ENCODE data around the gene PEPD.
"Not testable (repeated sequence)": the region's sequence is repeated elsewhere in the genome, so short reads cannot be mapped to it uniquely, and the experiment has no call there.

Gene PEPD

DNA sequence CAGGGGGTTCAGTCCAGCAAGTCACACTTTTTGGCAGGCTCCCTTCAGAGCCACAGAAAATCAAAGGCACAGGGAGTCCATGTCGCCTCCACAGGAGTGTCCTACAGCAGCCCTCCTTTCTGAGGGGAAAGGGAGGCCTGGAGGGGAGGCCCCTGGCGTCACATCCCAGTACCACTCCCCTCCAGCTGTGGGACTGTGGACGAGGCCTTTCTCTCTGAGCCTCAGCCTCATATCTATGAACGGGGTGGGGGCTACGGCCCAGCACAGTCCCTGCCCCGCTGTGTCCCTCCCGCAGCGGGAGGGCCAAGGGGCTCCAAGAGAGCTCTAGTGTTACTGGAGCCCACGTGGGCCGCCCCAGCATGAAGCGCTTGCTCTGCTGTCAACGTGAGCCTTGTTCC lies 23.8 kb downstream of the PEPD start:
- DNase-seq (ENCODE audit: low read depth): no peak

DNA sequence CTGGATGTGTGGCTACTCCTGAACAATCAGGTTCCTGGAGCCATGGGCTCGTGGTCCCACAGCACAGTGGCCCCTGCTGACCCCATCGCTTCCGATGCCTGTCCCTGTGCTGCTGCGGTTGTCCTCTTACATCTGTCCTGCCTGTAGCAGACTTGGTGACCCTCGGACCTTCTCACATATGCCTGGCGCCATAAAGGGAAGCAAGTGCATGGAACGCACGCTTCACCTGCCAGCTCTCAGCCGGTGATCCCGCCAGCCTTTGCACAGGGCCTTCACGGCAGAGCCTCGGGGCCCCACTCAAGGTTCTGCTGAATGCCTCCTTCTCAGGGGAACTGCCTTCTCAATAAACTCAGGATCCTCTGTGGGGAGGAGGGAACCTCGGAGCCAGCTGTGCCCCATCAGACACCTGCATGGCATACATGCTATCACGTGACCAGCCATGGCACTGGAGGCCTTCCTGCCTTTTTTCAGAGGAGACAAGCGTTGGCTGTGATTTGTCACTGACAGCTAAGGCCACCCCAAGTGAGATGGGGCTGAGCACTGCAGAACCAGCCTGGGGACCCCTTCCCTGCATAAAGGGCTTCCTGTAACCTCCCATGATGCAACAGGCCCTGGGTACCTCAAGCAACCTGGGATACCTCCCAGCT lies 24.3 kb downstream of the PEPD start:
- DNase-seq (ENCODE audit: low read depth): no peak

DNA sequence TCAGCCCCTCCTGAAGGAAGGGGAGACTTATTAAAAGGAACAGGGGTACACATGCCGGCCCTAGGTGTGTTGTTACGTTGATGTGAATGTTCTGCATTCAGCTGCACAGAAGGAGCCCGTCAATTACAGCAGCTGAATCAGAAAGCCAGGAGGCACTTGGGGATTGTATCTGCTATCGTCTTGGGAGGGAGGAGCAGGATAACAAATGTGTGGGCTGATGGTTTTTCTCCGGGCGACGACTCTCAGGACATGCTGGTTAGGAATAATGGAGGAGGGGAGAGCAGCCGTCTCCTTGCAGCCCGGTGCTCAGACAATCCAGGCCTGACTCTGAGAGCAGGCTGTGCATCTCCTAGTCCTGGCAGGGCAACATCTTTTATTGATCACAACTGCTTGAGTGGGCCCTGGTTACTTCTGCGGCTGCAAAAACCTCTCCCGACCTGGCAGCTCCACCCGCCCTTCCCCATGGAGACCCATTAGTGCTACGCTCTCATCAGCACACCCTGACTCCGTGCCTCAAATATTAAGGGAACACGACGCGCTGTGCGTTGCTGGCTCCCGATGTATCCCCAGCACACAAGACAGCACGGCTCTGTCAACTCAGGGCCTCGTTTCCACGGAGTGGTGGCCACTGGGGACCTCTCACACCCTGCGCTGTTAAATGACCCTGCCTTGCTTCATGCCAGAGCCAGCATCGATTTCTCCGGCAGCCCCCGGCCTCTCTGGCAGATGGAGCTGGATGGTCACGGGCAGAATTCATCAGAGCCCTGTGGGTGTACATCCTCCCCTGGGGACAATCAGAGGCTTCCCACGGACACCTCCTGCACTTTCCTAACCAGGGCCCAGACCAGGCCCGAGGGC lies 25.3 kb downstream of the PEPD start:
- DNase-seq (ENCODE audit: low read depth): no peak

DNA sequence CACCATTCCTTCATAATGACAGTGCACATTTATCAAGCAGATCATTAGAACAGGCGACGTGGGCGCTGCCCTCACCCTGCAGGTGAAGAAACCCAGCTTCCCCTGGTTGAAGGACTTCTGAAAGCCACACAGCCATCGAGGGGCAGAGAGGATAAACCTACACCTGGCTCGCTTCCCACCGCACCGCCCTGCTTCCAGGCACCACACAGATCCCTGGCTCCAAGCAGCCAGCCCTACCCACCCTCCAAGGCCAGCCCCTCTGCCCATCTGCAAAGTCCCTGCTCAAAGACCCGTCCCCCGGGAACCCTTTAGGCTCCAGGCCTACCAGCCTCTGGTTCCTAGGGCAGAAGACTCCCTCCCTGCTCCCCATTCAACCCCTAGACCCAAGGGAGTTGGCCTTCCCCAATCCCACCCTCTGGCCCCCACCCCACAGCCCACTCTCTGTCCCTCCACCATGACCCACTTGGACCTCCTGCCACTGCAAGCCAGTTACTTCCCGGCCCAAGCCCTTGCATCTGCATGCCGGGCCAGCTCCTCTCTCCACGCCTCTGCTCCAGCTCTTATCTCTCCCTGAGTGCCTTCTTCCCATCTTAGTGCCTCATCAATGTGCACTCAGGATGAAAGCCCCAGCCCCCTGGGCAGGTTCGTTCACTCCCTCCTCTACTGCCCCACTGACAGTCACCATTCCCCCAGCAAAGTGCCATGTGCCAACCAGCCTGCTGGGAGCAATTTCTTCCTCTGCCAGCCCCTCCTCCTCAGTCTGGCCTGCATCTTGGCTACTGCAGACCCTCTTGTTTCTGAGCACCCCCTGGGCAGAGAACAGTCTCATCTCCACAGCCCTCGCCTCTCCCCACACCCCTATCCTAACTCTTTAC lies 28.0 kb downstream of the PEPD start:
- no peak for DNase-seq (ENCODE audit: low read depth)

DNA sequence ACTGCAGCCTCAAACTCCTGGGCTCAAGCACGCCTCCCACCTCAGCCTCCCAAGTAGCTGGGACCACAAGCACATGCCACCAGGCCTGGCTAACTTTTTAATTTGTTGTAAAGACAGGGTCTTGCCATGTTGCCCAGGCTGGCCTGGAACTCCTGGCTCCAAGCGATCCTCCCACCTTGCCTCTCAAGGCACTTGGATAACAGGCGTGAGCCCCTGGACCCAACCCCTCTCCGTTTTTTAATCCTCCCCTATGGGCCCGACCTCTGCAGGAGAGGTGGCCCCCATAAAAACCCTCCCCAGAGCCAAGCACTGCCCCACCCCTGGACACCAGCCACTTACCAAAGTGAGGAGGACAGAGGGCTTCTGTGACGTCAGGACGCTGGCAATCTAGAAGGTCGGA lies 28.6 kb downstream of the PEPD start:
- DNase-seq (ENCODE audit: low read depth): no peak

DNA sequence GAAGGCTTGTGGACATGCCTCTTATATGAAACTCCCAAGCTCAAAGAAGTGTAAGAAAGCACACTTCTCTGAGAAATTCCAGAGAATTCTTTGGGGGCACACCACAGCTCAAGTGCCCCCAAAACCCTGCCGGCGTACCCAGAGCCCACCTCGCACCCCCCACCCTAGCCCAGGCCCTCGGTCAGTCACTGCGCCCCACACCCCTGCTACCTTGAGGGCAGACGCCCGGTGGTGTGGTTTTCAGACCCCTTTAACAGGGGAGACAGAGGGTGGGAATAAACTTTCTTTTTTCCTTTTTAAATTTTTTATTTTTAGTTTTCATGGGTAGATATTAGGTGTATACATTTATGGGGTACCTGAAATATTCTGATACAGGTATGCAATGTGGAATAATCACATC lies 29.5 kb downstream of the PEPD start:
- no peak for DNase-seq (ENCODE audit: low read depth)

DNA sequence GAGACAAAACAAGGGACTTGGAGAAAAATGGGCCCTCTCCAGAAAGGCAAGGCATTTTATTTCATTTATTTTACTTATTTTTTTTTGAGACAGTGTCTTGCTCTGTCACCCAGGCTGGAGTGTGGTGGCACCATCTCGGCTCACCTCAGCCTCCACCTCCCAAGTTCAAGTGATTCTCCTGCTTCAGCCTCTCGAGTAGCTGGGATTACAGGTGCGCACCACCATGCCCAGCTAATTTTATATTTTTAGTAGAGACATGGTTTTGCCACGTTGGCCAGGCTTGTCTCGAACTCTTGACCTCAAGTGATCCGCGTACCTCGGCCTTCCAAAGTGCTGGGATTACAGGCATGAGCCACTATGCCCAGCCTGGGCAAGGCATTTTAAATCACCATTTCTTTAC lies 31.0 kb downstream of the PEPD start:
- not testable (repeated sequence) for DNase-seq (ENCODE audit: low read depth)

DNA sequence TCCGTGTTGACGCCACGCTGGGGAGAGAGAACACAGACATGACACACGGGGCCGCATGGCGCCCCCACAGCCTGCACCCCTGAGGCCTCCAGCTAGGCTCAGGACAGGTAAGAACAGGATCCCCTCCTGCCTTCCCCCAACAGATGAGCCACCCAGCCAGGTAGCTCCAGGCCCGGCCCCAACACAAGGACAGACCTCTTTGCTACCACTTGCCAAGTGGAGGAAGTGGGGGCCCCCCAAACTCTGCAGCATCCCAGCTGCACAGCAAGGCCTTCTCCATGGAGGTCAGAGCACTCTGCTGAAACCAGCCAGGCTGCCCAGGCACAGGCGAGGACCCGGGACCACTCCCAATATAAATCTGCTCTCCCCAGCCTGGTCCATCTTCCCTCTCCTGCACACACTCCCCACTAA lies 31.5 kb downstream of the PEPD start:
- DNase-seq (ENCODE audit: low read depth): no peak

DNA sequence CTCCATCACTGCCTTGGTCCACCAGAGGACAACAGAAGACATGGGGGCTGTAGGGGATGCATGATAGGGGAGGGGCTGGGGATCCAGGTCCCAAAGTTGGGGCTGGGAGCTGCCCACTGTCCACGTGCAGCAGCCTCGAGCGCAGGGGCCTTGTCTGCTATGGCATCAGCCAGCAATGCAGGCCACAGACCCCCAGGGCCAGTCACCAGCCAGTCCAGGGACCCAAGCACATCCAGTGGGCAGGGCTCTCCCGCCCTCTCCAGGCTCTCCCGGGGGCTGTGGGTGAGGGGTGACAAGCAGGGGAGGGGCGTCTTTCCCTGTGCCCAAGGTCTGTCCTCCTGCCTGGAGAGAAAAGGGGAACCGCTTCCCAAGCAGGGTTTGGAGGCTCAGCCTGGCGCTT lies 32.8 kb downstream of the PEPD start:
- DNase-seq (ENCODE audit: low read depth): no peak

DNA sequence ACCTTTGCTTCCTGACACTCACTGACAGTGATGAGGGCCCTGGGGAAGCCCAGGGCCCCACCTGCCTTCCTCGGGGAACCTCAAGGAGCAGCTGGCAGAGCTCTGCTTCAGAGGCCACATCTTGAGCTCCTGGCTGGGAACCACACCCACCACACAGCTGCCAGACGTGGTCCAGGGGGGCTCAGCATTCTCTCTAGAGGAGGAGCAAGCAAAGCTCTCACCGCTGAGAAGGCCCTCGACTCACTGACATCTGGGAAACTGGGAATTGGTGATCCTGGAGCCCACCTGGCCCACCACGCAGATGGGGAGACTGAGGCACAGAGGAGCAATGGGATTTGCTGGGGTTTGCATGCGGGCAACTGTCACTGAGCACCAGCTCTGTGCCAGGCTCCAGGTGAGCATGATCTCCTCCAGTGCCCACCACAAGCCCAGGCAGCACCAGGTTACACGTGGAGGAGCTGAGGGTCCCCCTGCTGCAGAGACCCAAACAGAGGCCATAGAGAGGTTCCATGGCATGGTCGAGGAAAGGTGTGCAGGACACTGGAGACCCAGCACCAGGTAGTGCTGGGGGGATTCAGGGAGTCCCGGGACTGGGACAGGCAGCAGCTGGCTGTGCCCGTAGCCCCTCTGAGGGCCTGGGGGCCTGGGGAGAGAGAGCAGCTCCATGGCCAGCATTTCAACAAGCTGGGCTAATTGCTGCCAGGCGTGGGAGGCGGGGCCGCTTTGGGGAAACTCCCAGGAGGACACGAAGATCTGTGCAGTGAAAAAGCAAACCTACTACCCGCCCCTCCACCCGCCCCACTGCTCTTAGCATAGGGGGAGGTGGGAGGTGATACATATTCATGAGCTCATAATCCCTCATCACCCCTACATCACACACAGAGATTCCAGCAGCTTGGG lies 33.4 kb downstream of the PEPD start:
- DNase-seq (ENCODE audit: low read depth): no peak

DNA sequence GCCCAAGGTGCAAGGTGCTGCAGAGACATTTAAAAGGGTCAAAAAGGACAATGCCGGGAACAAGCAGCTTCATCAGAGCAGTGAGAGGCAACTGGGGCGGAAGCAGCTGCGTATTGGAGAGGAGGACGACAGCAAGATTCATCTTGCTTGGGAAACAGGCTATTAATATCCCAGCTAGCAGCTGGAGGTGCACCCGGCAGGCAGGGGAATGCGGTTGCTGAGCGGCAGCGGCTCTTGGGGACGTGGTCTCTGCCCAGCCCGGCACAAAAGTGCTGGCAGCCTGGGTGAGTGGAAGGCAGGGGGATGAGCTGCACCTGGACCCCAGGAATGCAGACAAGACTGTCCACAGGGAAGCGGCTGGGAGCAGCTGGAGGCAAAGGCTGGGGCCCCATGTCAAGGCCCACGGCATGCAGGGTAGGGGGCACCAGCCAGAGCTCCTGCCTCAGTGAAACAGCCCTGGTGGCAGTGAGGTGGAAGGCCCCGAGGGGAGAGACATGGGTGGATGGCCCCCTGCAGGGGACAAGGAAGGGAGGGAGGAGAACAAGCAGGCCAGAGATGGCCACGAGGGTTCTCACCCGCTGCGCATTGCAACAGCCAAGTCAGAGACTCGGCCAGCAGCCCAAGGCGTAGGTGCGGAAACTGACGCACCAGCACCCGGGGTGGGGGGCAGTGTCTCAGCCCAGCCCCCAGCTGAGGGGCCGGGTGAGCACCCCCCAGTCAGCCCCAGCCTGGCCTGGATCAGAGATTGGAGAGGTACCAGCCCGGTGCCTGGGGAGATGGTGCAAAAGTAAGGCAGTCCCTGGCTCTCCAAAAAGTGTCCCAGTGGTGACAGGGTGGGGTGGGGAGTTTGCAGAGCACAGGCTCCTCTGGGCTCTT lies 34.4 kb downstream of the PEPD start:
- DNase-seq (ENCODE audit: low read depth): no peak

DNA sequence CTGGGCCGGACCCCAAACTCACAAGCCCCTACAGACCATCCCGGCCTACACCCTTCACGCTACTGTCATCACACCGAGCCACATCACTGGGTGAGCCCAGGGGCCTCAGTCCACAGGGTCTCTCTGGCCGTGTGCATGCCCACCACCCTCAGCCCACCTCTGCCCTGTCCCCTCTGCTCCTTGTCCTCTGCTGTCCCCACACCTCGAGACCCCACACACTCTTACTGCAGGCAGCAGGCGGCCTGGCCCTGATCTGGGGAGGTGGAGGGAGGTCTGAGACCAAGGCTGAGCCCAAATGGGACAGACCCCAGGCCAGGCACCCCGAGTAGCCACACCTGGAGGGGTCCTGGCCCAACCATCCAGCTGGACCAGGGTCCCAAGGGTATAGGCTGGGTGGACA lies 35.2 kb downstream of the PEPD start:
- DNase-seq (ENCODE audit: low read depth): no peak

DNA sequence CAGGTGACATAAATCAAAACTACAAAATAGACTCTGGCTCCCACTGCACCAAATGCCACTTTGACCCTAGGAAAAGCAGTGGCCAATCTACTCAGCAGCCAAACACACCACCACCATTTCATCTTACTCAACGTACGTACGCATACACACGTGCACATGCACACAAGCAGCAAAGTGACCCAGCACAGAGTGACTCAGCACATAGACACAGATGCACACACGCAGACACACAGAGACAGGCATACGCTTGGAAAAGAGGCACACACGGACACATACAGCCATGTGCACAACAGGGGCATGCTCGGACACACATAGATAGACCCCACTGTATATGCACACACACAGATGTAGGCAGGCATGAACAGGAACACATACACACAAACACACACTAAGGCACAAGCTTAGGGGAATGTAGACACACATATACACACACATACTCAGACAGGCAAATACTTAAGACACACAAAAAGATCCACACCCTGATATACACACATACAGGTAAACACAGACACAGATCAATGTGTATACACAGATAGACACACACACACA lies 37.3 kb downstream of the PEPD start:
- DNase-seq (ENCODE audit: low read depth): no peak

DNA sequence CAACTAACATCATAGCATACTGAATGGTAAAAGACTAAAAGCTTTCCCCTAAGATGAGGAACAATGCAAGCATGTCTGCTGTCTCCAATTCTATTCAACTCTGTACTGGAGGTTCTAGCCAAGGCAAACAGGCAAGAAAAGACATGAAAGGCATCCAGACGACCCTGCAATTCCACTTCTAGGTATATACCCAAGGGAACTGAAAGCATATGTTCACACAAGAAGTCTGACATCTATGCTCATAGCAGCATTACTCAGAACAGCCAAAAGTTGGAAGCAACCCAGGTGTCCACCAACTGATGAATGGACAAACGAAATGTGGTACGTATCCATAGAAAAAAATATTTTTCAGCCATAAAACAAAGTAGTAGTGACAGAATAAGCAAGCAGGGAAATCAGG lies 39.1 kb downstream of the PEPD start:
- no peak for DNase-seq (ENCODE audit: low read depth)

DNA sequence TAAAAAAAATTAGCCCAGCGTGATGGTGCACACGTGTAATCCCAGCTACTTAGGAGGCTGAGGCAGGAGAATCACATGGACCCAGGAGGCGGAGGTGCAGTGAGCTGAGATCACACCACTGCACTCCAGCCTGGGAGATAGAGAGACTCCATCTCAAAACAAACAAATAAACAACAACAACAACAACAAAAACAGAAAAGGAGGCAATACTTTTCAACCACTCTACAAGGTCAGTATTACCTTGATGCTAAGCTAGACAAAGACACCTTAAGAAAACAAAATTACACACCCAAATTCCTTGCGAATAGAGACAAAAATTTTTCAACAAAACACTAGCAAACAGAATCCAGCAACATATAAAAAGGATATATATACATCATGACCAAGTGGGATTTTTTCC lies 39.7 kb downstream of the PEPD start:
- no peak for DNase-seq (ENCODE audit: low read depth)

DNA sequence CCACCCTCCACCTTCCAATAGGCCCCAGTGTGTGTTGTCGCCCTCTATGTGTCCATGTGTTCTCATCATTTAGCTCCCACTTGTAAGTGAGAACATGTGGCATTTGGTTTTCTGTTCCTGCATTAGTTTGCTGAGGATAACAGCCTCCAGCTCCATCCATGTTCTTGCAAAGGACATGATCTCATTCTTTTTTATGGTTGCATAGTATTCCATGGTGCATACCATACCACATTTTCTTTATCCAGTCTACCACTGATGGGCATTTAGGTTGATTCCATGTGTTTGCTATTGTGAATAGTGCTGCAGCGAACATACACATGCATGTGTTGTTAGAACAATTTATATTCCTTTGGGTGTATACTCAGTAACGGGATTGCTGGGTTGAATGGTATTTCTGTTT lies 42.0 kb downstream of the PEPD start:
- not testable (repeated sequence) for DNase-seq (ENCODE audit: low read depth)

DNA sequence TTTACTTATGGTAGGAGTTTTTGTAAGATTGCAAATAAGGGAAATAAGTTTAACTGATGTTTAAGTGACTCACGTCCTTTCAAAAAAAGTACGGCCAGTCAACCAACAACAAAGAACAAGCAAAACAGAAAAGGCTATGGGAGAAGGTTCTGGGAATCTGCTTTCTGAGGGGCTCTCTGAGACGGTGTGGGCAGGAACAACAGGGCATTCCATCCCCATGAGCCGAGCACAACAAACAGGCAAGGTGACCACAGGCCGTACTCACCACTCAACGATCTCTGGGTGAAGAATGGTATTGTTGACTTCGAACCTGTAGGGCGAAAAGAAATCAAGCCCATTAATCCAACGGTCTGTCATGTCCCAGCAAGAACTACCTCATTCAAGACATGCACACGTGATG lies 43.8 kb downstream of the PEPD start:
- peak; percentile 8 for DNase-seq (ENCODE audit: low read depth)

DNA sequence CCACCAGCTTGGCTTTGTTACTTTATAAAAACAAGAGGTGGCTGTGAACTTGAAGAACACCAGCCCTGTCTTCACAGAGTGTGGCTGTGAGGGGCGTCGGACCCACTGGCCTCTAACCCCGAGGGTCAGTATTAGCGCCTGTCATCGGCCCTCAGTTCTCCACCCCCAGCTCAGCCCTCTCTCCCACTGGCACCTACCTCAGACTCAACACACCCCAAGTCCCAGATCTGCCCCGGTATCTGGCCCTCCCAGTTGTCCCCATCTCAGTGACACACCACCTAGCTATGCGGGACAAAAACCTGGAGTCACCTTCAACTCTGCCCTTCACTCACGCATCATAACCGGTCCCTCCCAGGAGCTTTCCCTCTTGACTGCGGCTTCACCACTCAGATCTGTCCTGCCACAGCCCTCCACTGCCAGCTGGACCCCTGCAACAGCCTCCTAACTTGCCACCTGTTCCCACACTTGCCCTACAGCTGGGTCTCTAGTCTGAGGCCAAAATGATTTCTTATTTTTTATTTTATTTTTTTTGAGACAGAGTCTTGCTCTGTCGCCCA lies 45.4 kb downstream of the PEPD start:
- no peak for DNase-seq (ENCODE audit: low read depth)

DNA sequence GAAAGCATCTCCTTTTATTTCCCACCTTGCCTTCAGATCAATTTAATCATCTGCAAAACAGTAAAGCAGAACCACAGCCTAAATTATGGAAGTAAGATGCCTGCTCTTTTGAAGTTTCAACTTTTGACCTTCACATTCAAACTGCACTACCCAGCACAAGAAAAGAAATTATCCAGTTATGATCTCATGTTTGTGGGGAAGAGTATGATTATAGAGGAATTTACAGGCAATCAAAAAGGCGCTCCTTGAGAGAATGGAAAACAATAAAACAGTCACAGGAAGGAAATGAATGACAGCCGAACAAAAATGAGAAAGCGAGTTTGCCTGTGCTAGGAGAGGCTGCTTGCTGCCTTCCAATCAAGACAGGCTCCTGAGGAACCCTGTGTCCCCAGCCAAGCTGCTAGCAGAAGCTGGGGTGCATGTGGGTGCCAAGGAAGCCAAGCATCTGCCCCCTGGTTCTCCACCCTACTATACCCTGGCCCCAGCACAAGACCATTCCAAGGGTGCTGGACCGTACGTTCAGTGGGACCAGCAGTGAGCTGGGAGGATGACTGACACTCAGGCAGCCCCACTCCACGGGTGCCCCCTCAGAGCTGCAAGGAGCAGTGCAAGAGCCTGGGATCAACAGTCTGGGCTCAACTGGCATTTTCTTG lies 47.8 kb downstream of the PEPD start:
- peak; percentile 68 for DNase-seq (ENCODE audit: low read depth)
